H54 (cell line): ENCODE measurements around the gene ACOX2.
A peak's percentile ranks its signal among the peaks of the same experiment; 100 is the strongest.

Experiments
- DNase-seq: peaks from one replicate; pipeline ENCODE4 v3.0.0; 2011; ENCODE audit warnings: low spot score, mixed read lengths; ENCODE audit not compliant: insufficient read length
- FAIRE-seq: peaks from 3 replicates; lab custom pipeline; 2011; peaks lifted over from hg19 to GRCh38; lab: Jason Lieb, UNC
- POLR2A ChIP-seq: IDR thresholded peaks from 2 replicates; pipeline ENCODE4 v1.6.1; 2011; ENCODE audit warnings: low read depth, mild to moderate bottlenecking, low read length

ACOX2 gene

GRCh38 chr3:58560771-58561311 lies 23.9 kb upstream of the ACOX2 start:
- FAIRE-seq: no peak
- no peak for TF ChIP-seq POLR2A
- DNase-seq: peak; percentile 78

- FAIRE-seq: no peak
- no peak for DNase-seq
- no peak for TF ChIP-seq POLR2A
Observed at GRCh38 chr3:58559586-58559985, 22.6 kb upstream of the ACOX2 start.

GRCh38 chr3:58557491-58557890 lies 20.5 kb upstream of the ACOX2 start:
- DNase-seq: no peak
- no peak for FAIRE-seq
- TF ChIP-seq POLR2A: no peak

GRCh38 chr3:58556761-58557221 lies 19.8 kb upstream of the ACOX2 start:
- FAIRE-seq (no peak), DNase-seq (no peak)
- TF ChIP-seq POLR2A: no peak

GRCh38 chr3:58556001-58556400 lies 19.0 kb upstream of the ACOX2 start:
- no peak for FAIRE-seq
- no peak for TF ChIP-seq POLR2A
- no peak for DNase-seq

- TF ChIP-seq POLR2A: no peak
- FAIRE-seq (no peak), DNase-seq (no peak)
Observed at GRCh38 chr3:58555203-58555602, 18.2 kb upstream of the ACOX2 start.

- FAIRE-seq (no peak), DNase-seq (no peak)
- TF ChIP-seq POLR2A: no peak
Observed at GRCh38 chr3:58553003-58553402, 16.0 kb upstream of the ACOX2 start.

GRCh38 chr3:58551636-58552180 lies 14.7 kb upstream of the ACOX2 start:
- DNase-seq (no peak), FAIRE-seq (no peak)
- no peak for TF ChIP-seq POLR2A

- no peak for TF ChIP-seq POLR2A
- FAIRE-seq: peak; percentile 27
- no peak for DNase-seq
Observed at GRCh38 chr3:58544541-58544940, 7.6 kb upstream of the ACOX2 start.

GRCh38 chr3:58540176-58540858 lies 3.3 kb upstream of the ACOX2 start:
- DNase-seq (no peak), FAIRE-seq (no peak)
- TF ChIP-seq POLR2A: no peak

GRCh38 chr3:58539626-58540025 lies 2.6 kb upstream of the ACOX2 start:
- no peak for TF ChIP-seq POLR2A
- DNase-seq (no peak), FAIRE-seq (no peak)

GRCh38 chr3:58537412-58538301 lies 667 bp upstream of the ACOX2 start:
- no peak for TF ChIP-seq POLR2A
- no peak for DNase-seq
- FAIRE-seq: no peak

- no peak for TF ChIP-seq POLR2A
- DNase-seq: no peak
- FAIRE-seq: no peak
Observed at GRCh38 chr3:58535531-58536500, 1.2 kb downstream of the ACOX2 start.
